Adrenal gland (tissue), 5 donors: Measurements from ENCODE around the gene NR6A1.

Source experiments
- POLR2A ChIP-seq, 2 donors: fragments of 450-650 bp; IDR thresholded peaks; one replicate each; pipeline ENCODE4 v1.6.1; 2017; ENCODE audit warnings: antibody characterized with exemption in 2 of 2, mild to moderate bottlenecking in 2 of 2, moderate library complexity in 1 of 2
- TF ChIP-seq, protein P1 (sequence below), 6 experiments: fragments of 450-650 bp in 4 of 6; fragments of 200-600 bp in 2 of 6; sonication (generic) in 1 of 6; IDR thresholded peaks; 1 replicate in 5 of 6; 2 replicates in 1 of 6; pipeline versions ENCODE4 v1.5.1 to v1.8.0; 2016 to 2021; ENCODE audit warnings: antibody characterized with exemption in 6 of 6, mild to moderate bottlenecking in 2 of 6, moderate library complexity in 1 of 6
- donor health status: DM: no; HTN: no; CAD: no.

DNA sequence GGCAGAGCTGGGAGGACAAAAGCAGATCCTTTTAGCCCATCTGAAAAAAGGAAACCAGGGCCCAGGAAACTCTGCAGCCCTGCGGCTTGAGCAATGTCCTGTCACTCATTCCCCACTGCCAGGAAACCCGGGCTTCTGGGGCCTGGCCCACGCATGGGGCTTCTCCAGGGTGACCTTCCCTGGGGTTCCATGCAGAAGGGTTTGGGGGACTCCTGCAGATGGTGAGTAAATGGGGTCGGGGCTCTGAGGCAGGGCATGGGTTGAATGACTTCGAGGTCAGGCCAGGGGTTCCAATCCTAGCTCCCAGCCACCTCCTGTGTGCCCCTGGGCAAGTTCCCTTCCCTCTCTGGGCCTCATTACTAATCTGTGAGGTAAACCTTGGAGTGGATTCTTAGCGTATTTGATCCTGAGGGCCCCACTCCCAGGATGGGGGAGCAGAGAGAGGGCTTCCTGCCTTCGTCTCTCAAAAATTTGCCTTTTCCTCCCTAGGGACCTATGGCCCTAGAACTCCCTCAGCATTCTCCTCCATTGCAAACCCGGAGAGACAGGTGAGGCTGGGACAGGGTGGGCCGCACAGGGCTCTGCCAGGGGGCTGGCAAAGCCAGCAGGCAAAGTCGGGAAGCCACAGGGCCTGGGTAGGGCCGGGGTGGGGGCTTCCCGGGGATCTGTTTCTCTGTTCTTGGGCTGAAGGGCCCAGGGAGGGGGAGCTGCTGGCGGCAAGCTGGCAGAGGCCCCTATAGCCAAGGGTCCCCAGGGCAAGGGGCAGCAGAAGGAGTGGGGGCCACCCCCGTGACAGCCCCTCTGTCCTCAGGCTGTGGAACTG is 295.0 kb downstream of the NR6A1 start:
- TF ChIP-seq, protein P1, sequence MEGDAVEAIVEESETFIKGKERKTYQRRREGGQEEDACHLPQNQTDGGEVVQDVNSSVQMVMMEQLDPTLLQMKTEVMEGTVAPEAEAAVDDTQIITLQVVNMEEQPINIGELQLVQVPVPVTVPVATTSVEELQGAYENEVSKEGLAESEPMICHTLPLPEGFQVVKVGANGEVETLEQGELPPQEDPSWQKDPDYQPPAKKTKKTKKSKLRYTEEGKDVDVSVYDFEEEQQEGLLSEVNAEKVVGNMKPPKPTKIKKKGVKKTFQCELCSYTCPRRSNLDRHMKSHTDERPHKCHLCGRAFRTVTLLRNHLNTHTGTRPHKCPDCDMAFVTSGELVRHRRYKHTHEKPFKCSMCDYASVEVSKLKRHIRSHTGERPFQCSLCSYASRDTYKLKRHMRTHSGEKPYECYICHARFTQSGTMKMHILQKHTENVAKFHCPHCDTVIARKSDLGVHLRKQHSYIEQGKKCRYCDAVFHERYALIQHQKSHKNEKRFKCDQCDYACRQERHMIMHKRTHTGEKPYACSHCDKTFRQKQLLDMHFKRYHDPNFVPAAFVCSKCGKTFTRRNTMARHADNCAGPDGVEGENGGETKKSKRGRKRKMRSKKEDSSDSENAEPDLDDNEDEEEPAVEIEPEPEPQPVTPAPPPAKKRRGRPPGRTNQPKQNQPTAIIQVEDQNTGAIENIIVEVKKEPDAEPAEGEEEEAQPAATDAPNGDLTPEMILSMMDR (IDR thresholded peaks at IDR 0.05), result no peak
- no peak for TF ChIP-seq POLR2A (IDR thresholded peaks at IDR 0.05)
